Measurements from ENCODE around the gene P2RX2.

The P2RX2 gene

GRCh38 chr12:132668191-132669088, 49.9 kb downstream of the P2RX2 start:
- DNase-seq, result no peak

- no peak for DNase-seq
Observed at GRCh38 chr12:132669166-132669879, 50.7 kb downstream of the P2RX2 start.

Measured in NCI-H1694 (cell line).